Fibroblast of skin of right quadriceps (primary cell): ENCODE results near the gene TOGARAM1.

Source experiments
- DNase-seq: peaks from one replicate; pipeline ENCODE4 v3.0.0-alpha.2; 2013

Gene TOGARAM1

DNA sequence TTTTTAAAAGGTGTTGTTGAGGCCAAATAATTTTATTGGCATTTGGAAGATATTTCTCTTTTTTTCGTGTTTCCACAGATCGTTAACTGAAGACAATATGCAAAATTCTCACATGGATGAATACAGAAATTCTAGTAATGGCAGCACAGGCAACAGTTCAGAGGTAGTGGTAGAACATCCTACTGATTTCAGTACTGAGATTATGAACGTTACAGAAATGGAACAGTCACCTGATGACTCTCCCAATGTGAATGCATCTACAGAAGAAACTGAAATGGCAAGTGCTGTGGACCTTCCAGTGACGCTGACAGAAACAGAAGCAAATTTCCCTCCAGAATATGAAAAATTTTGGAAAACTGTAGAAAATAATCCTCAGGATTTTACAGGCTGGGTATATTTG is 133.2 kb downstream of the TOGARAM1 start:
- no peak for DNase-seq

GRCh38 chr14:45096218-45096617 is 134.2 kb downstream of the TOGARAM1 start:
- DNase-seq, result no peak

- DNase-seq, result no peak
Measured at GRCh38 chr14:45103806-45104205, 141.8 kb downstream of the TOGARAM1 start.

DNA sequence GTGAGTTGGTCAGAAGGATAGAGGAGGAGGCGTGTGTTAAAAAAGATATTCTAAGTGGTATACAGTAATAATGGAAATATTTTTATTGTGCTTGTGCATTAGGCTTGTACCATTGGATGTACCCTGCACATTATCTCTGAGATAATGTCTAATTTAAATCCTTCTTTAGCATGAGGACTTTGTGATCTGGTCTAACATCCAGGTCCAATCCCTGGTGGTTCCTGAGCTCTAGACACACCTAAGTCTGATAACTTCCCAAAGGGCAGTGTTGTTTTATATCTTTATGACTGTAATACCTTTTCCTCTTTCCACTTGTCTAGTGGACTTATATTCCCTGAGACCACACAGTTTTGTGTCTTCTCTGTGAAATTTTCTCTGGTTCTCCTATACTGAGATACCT is 142.6 kb downstream of the TOGARAM1 start:
- DNase-seq, result no peak

GRCh38 chr14:45112896-45113781 is 151.1 kb downstream of the TOGARAM1 start:
- no peak for DNase-seq

- DNase-seq, result no peak
Measured at GRCh38 chr14:45114327-45114726, 152.3 kb downstream of the TOGARAM1 start.

- no peak for DNase-seq
Measured at GRCh38 chr14:45118594-45118993, 156.6 kb downstream of the TOGARAM1 start.

DNA sequence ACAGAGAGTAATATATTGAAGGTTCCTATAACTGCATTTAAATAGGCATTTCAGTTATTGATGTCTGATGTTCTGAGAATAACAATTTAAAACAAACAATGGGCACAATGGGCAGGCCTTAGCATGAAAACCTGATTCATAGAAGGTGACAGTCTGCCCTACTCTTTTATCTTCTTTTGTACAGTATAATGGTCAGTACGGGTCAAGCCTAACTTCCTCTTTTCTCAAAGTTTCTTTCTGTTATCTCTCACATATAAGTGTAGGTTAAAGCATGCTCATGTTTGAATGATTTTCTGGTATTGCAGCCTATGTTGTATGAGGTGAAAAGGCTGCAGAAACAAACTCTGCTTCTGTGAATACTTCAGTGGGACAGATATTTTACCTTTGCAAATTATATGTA is 158.1 kb downstream of the TOGARAM1 start:
- DNase-seq, result no peak

GRCh38 chr14:45123271-45123670 is 161.3 kb downstream of the TOGARAM1 start:
- DNase-seq, result no peak
